RWPE2 (cell line): Measurements from ENCODE around the gene RFNG.

Experiments used
- ATAC-seq: fragments of 200-7000 bp; cut with Tn5 transposase; 3 replicates; pipeline ENCODE4 v1.9.1; 2021; ENCODE audit warnings: low read depth
- DNase-seq: peaks from one replicate; pipeline ENCODE4 v3.0.0-alpha.2; 2020; ENCODE audit warnings: low spot score
- H3K27ac ChIP-seq: fragments of 450-650 bp; 2 replicates; pipeline ENCODE4 v1.5.1; 2017; ENCODE audit warnings: mild to moderate bottlenecking; ENCODE audit not compliant: poor library complexity, severe bottlenecking
- H3K27me3 ChIP-seq: fragments of 250-450 bp; sonication (Bioruptor Pico); 2 replicates; pipeline ENCODE4 v1.5.1; 2021; ENCODE audit warnings: mild to moderate bottlenecking, moderate library complexity; ENCODE audit not compliant: insufficient read depth, poor library complexity, severe bottlenecking
- H3K36me3 ChIP-seq: fragments of 250-450 bp; sonication (Bioruptor Pico); 2 replicates; pipeline ENCODE4 v1.5.1; 2020; ENCODE audit warnings: low read depth, mild to moderate bottlenecking, moderate library complexity
- H3K4me1 ChIP-seq: fragments of 250-450 bp; sonication (Bioruptor Pico); 2 replicates; pipeline ENCODE4 v1.5.1; 2021; ENCODE audit warnings: mild to moderate bottlenecking, moderate library complexity; ENCODE audit not compliant: insufficient read depth, poor library complexity, severe bottlenecking
- H3K4me3 ChIP-seq: fragments of 250-450 bp; sonication (Bioruptor Pico); 2 replicates; pipeline ENCODE4 v1.5.1; 2021; ENCODE audit warnings: mild to moderate bottlenecking, moderate library complexity; ENCODE audit not compliant: severe bottlenecking
- H3K9me3 ChIP-seq: fragments of 250-450 bp; sonication (Bioruptor Pico); 2 replicates; pipeline ENCODE4 v1.5.1; 2021; ENCODE audit warnings: mild to moderate bottlenecking, moderate library complexity; ENCODE audit not compliant: severe bottlenecking
- TF ChIP-seq, protein P1 (sequence below): fragments of 450-650 bp; IDR thresholded peaks from one replicate; pipeline ENCODE4 v1.5.1; 2017; ENCODE audit warnings: mild to moderate bottlenecking, moderate library complexity; ENCODE audit not compliant: poor library complexity, severe bottlenecking

Gene RFNG

DNA sequence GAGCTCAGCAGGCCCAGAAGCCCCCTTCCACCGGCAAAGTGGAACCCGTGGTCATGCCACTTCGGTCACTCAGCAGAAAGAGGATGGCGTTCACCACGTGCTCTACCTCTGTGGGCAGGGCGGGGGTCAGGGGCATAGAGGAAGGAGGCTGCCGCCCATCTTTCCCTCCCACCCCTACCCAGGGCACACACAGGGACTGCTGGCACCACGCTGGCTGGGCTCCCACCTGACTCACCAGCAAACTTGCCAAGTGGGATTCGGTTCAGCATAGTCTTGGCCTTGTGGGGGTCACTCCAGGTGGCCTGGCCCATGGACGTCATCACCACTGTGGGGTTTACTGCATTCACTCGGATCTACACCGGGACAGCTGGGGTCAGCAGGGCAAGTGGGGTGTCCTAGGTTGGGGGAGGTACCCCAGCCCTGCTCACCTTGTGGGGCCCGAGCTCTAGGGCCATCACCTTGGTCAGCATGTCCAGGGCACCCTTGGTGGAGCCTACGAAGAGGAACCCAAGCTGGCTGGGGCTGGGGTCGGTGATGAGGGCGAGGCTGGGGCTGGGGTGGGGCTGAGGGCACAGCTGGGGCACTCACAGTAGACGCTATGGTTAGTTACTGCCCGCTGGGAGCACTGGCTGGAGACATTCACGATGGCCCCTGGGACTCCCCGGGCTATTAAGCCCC lies 15.5 kb downstream of the RFNG start:
- ATAC-seq = no peak
- no peaks in the 10 kb centered on the region for H3K4me1 ChIP-seq
- H3K27me3 ChIP-seq = no peaks in the 10 kb centered on the region
- no peaks in the 10 kb centered on the region for H3K9me3 ChIP-seq
- no peak overlapping the region for H3K27ac ChIP-seq
- TF ChIP-seq, protein P1, sequence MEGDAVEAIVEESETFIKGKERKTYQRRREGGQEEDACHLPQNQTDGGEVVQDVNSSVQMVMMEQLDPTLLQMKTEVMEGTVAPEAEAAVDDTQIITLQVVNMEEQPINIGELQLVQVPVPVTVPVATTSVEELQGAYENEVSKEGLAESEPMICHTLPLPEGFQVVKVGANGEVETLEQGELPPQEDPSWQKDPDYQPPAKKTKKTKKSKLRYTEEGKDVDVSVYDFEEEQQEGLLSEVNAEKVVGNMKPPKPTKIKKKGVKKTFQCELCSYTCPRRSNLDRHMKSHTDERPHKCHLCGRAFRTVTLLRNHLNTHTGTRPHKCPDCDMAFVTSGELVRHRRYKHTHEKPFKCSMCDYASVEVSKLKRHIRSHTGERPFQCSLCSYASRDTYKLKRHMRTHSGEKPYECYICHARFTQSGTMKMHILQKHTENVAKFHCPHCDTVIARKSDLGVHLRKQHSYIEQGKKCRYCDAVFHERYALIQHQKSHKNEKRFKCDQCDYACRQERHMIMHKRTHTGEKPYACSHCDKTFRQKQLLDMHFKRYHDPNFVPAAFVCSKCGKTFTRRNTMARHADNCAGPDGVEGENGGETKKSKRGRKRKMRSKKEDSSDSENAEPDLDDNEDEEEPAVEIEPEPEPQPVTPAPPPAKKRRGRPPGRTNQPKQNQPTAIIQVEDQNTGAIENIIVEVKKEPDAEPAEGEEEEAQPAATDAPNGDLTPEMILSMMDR = no peak
- H3K36me3 ChIP-seq = peaks cover 18% of the 10 kb centered on the region
- no peak for DNase-seq
- peak overlapping the region; percentile 65 for H3K4me3 ChIP-seq

DNA sequence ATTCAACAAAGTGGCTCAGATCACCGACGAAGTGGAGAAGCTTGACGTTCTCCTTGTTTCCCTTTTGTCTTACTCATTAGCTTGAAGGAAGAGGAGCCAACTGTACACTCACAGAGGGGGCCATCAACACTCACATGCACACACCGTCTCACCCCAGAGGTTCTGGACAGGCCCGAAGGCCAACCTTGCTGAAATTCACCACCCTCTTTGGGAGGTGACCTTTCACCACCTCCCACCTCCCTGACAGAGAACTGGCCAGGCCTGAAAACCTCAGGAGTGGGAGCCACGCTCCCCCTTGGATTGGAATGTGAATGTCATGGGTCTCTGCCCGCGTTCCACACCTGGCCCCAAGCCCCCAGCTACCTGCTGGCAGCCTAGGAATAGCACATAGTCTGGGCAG lies 16.1 kb downstream of the RFNG start:
- no peak for DNase-seq
- TF ChIP-seq, protein P1 = no peak
- Histone ChIP-seq H3K4me3 (no peak overlapping the region), H3K36me3 (peaks cover 18% of the 10 kb centered on the region), H3K9me3 (no peaks in the 10 kb centered on the region), H3K27ac (no peak overlapping the region), H3K27me3 (no peaks in the 10 kb centered on the region), H3K4me1 (no peaks in the 10 kb centered on the region)
- ATAC-seq = no peak

DNA sequence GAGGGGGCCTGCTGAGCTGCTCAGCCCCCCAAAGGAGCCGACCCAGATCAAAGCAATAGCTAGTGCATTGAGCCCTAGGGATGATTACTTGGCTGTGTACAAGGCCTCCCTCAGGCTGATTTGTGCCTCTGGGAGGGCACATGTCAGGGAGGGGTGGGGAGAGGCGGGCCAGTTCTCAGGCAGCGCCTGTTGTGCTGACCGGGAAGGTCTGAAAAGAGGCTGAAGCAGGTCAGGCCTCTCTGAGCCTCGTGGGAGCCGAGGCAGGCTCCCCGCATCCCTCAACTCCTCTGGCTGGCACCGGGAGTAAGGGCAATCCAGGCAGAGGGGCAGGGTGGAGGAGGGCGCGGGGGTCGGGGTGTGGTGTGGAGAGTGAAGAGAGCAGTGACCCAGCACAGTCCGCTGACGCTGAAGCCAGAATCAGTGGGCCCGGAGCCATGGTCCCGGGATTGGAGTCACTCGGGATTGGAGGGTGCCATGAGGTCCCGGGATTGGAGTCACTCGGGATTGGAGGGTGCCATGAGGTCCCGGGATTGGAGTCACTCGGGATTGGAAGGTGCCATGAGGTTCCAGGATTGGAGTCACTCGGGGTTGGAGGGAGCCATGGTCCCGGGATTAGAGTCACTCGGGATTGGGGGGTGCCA lies 17.1 kb downstream of the RFNG start:
- Histone ChIP-seq H3K4me1 (no peaks in the 10 kb centered on the region), H3K27ac (no peak overlapping the region), H3K27me3 (no peaks in the 10 kb centered on the region), H3K9me3 (no peaks in the 10 kb centered on the region), H3K4me3 (no peak overlapping the region), H3K36me3 (peaks cover 18% of the 10 kb centered on the region)
- ATAC-seq (no peak), DNase-seq (no peak)
- TF ChIP-seq, protein P1 = no peak

DNA sequence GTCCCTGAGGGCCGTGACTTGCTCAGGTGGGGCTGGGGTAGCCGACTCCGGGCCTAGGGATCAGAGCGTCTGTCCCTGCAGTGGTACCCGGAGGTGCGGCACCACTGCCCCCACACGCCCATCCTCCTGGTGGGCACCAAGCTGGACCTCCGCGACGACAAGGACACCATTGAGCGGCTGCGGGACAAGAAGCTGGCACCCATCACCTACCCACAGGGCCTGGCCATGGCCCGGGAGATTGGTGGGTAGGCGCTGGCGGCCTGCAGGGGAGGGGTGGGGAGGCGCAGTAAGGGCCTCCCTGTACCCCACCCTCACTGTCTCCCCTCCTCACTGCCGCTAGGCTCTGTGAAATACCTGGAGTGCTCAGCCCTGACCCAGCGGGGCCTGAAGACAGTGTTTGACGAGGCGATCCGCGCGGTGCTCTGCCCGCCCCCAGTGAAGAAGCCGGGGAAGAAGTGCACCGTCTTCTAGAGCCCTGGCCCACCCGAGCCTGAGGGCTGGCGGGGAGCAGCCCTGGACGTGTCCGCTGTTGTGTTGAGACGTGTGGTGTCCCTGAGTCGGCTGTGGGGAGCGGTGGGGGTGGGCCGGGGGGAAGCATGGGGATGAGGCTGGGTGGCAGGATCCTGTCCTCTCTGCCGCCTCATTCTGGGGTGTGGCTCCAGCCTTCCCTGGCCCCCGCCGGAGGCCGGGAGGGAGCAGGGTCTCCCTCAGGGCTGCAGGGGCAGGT lies 18.1 kb downstream of the RFNG start:
- no peak for ATAC-seq
- TF ChIP-seq, protein P1 = no peak
- Histone ChIP-seq H3K27ac (no peak overlapping the region), H3K4me1 (no peaks in the 10 kb centered on the region), H3K9me3 (no peaks in the 10 kb centered on the region), H3K27me3 (no peaks in the 10 kb centered on the region), H3K36me3 (peaks cover 18% of the 10 kb centered on the region), H3K4me3 (no peak overlapping the region)
- no peak for DNase-seq
